CD4-positive, alpha-beta T cell treated with Interleukin-1 beta for 1 hour (primary cell): ENCODE data around the gene DYNLRB2.
A peak's percentile ranks its signal among the peaks of the same experiment; 100 is the strongest.

Source experiments
- DNase-seq, 2 donors: peaks; one replicate each; pipeline ENCODE4 v3.0.0-alpha.2; 2020 to 2022

The DYNLRB2 gene

GRCh38 chr16:80554033-80554432, 13.2 kb downstream of the DYNLRB2 start:
- no peak for DNase-seq

DNA sequence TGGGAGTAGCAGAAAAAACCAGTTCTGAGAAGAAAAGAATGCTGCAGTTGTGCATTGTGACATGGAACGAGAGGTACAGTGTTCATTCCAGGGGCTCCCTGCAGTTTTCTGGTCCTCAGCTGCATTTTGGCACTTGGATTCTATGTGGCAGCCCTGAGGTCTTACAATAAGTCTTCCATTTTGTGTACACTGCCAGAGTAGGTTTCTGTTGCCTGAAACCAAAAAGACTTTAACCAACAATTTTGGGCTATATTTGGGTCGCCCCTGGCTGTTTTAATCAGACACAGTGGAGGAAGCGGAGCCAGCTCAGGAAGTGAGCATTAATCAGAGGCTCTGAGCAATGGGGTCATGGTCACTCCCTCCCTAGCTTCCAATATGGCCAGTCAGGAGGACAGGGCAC, 15.7 kb downstream of the DYNLRB2 start:
- DNase-seq: no peak

GRCh38 chr16:80557037-80557436, 16.2 kb downstream of the DYNLRB2 start:
- DNase-seq: no peak

DNA sequence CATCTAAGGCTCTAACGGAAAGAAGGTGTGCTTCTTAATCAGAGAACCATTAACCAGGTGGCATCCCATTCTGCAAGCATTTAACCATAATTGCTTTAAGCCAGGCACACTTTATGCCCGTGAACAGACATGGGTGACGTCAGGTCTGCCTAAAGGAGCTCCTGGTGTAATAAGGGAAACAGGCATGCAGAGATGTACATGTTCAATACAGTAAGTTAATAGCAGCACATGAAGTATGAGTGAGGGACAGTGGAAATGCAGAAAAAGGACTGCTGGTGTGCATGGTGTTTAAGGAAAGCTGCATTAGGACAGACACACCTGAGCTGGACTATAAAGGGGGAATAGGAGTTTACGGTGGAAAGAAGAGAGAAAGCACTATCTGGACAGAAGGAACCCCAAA, 18.6 kb downstream of the DYNLRB2 start:
- DNase-seq: no peak

- DNase-seq: no peak
These were observed 22.3 kb downstream of the DYNLRB2 start for GRCh38 chr16:80563066-80563465.

GRCh38 chr16:80564394-80564793, 23.6 kb downstream of the DYNLRB2 start:
- peak in 1 of 2 donors; percentile 9 for DNase-seq

DNA sequence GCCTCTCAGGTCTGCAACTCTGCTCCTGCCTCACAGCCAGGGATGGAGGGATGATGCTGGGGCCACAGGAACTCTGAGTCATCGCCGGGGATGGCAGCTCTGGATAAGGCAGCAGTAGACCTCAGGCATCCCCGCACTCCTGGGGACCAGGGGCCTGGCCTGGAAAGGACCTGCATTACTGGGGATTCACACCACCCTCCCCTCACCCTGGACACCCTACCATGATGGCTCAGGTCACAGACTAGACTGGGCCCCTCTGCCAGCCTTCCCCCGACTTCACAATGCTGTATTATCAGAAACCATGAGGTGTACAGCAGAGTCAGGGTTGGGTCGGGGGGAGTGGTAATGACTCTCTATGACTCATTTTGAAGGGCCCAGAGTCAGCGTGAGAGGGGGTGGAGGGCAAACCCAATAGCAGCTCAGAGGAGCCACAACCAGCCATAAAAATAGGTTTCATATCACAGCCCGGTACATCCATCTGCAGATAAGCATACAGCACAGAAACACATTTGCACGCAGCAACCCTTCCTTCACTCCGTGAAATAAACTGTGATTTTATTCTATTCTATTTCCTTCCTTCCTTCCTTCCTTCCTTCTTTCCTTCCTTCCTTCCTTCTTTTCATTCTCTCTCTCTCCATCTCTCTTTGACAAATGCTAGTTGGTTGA, 28.8 kb downstream of the DYNLRB2 start:
- DNase-seq: peak in 1 of 2 donors; percentile 23

DNA sequence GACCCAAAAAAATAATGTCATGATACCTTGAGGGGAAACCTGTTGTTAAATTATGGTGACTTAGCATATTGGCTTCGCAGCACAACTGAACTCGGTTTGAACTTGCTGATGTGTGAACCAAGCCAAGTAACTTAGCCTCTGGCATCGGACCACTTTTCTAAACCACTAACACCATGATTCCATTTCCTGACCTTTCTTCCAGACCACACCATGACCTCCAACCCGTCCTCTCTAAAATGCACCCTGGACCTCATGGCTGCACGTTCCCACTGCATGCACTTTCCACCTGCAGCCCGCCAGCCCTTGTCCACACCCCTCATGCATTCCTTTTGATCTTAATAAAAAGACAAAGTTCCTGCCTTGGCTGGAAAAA, 29.3 kb downstream of the DYNLRB2 start:
- DNase-seq: no peak

GRCh38 chr16:80573700-80574120, 32.9 kb downstream of the DYNLRB2 start:
- no peak for DNase-seq

DNA sequence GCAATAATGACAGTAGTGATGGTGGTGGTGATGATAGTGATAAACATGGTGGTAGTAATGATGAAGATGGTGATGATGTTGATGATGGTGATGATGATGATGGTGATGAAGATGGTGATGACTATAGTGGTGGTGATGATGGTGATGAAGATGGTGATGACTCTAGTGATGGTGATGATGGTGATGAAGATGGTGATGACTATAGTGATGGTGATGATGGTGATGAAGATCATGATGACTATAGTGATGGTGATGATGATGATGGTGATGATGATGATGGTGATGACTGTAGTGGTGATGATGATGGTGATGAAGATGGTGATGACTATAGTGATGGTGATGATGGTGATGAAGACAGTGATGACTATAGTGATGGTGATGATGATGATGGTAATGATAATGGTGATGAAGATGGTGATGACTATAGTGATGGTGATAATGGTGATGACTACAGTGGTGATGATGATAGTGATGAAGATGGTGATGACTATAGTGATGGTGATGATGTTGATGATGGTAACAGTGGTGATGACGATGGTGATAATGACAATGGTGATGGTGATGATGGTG, 35.6 kb downstream of the DYNLRB2 start:
- no peak for DNase-seq

DNA sequence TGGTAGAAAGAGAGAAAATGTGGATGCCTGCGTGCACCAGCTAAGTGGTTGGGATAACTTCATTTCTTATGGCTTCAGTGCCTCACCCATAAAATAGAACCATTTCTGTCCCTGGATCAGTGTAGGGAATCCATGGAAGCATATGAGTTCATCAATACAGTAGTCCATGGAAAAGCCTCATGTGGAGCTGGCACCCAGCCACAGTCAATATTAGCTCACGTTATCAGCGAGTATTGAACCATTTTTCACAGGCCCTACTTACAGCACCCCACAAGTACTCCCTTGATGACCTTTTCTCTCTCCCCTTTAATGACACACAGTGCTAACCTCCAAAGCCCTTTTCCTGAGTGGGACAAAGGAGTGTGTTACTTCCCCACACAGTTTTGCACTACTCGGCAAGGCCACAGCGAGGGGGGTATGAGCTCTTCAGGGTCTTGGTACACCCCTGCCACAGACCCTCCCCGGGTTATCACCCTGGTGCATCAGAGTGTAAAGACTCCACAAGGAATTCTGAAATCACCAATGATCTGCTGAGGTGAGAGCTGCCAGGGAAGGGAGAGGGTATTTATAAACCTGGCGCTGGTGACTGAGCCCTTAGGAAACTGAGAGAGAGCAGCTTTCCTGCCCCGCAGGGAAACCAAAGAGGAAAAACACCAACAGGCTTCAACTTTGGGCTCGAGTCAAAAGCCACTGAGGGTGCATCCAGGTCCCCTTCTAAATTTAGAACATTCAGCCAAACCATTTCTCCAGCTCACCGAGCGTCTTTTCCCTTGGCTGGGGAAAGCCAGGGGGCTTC, 36.9 kb downstream of the DYNLRB2 start:
- no peak for DNase-seq

- peak; percentile 55 to 72 for DNase-seq
These were observed 39.5 kb downstream of the DYNLRB2 start for GRCh38 chr16:80580109-80580832.

GRCh38 chr16:80583466-80583865, 42.7 kb downstream of the DYNLRB2 start:
- no peak for DNase-seq

GRCh38 chr16:80585764-80586163, 45.0 kb downstream of the DYNLRB2 start:
- no peak for DNase-seq

DNA sequence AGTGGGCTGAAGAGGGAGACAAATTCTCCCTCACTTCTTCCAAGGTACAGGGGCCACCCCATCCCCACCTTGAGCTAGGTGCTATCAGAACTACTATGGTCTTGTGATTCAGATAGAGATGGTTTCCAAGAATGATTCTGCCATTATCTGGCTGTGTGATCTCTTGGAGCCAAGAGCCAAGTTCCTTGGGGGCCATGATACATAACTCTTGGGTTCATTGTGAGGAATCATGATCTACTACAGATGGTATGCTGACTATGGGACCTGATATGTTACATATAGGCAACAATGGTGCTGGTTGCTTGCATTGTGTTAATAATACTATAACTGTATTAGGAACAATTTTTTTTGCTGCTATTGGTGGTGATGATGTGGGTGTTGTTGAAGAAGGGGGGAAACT, 45.7 kb downstream of the DYNLRB2 start:
- no peak for DNase-seq

DNA sequence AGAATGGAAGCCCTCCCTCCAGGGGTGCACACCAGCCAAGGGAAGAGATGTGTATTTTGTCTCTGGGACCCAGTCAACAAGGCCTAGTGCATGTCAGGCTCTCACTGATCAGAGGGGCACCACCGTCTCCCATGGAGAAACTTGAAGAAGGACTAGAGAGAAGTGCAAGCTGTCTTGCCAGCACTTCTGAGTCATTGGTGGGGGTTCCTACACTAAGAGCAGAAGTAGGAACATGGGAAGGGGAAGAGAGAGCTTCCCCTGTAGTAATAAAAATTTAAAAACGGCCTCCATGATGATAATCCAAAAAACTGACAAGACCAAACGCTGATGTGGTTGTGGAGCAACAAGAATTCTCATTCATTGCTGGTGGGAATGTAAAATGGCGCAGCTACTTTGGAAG, 46.3 kb downstream of the DYNLRB2 start:
- DNase-seq: no peak

- DNase-seq: peak in 1 of 2 donors; percentile 69
These were observed 50.5 kb downstream of the DYNLRB2 start for GRCh38 chr16:80591071-80591915.

DNA sequence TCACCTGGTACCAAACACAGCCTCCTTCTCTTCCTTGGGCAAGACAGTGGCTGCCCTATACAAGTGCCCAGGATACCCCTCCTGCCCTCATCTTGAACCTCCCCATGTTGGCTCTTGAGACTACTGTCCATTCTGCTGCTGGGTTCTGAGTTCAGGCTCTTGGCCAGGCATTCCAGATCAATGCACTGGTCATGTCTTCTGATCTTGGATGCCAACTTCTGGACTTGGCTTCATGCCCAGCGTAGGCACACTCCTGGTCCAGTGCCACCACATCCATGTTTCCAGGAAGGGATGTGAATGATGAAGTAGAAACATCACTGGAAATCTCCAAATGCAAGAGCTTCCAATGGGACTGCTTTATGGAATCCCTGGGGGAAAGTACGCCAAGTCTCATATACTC, 51.5 kb downstream of the DYNLRB2 start:
- no peak for DNase-seq

DNA sequence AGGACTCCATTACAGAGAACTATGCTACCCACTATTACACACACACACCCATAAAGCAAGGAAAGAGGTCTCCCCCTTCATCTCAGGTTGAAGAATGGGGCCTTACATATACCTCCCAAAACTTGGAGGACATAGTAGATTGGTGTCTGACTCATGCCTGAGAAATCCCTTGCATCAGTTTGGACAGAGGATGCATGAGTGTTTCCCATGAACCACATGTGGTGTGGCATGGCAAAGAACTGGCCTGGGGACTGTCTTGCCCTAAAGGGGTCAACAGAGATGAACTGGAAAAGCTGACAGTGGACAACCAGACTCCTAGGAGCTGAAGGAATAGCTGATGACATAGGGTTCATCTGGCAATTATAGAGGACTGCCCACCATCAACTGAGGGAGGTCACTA, 54.0 kb downstream of the DYNLRB2 start:
- DNase-seq: no peak

DNA sequence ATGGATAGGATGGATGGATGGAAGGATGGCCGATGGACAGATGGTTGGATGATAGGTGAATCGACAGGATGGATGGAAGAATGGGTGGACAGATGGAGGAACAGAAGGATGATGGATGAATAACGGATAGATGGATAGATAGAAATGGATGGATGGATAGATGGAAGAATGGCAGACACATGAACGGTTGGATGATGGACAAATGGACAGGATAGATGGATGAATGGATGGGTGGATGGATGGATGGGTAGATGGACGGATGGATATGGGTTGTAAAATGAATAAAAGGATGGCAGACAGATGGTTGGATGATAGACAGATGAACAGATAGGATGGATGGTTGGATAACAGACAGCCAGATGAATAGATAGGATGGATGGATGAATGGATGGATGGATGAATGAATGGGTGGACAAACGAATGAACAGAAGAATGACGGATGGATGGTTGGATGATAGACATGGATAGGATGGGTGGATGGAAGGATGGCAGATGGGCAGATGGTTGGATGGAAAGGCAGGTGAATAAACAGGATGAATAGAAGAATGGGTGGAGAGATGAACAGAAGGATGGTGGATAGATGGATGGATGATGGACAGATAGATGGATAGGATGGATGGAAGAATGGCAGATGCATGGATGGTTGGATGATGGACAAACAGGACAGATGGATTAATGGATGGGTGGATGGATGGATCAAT, 55.9 kb downstream of the DYNLRB2 start:
- DNase-seq: no peak

DNA sequence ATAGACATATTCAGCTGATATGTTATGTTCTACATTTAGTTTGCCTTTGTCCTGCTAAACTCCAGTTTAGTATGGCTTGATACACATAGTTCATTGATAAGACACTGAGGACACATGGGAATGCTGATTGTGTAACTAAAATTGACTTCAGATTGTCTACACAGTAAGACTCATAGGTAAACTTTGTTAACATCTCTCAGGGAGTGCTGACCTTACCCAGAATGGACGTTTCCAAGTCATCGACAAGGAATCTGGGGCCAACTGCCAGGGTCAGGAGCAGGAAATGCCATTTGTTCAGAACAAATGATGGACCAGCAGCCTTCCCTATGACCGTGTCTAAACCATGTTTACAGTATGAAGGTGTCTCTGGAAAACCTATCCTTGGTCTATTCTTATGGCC, 58.7 kb downstream of the DYNLRB2 start:
- no peak for DNase-seq
